Upper lobe of left lung (tissue), 6 donors: ENCODE data around the gene RERE. TPM values are rescaled to one million over a fixed set of nuclear protein-coding genes. Genes with fewer than 3 reads are reported as not detected.
"Not testable (repeated sequence)": the region's sequence is repeated elsewhere in the genome, so short reads cannot be mapped to it uniquely, and the experiment has no call there.

ENCODE experiments used
- ATAC-seq, 2 donors: fragments of 200-7000 bp; cut with Tn5 transposase; one replicate each; pipeline ENCODE4 v1.9.1; 2022; ENCODE audit warnings: mild to moderate bottlenecking in 2 of 2, moderate library complexity in 2 of 2; ENCODE audit not compliant: low FRiP score in 2 of 2
- DNase-seq, 2 donors: peaks; one replicate each; pipeline ENCODE4 v3.0.0-alpha.2; 2019 to 2020
- H3K27ac ChIP-seq, 4 donors: fragments of 200-600 bp; sonication (generic); one replicate each; pipeline ENCODE4 v1.5.1; 2016 to 2019
- H3K27me3 ChIP-seq, 4 donors: fragments of 200-600 bp; sonication (generic); one replicate each; pipeline ENCODE4 v1.5.1; 2017 to 2019
- H3K36me3 ChIP-seq, 4 donors: fragments of 200-600 bp; sonication (generic); one replicate each; pipeline ENCODE4 v1.5.1; 2016 to 2019
- H3K4me1 ChIP-seq, 4 donors: fragments of 200-600 bp; sonication (generic); one replicate each; pipeline ENCODE4 v1.5.1; 2018 to 2019
- H3K4me3 ChIP-seq, 4 donors: fragments of 200-600 bp; sonication (generic); one replicate each; pipeline ENCODE4 v1.5.1; 2017 to 2019; ENCODE audit warnings: mild to moderate bottlenecking in 2 of 4, moderate library complexity in 1 of 4
- H3K9me3 ChIP-seq, 4 donors: fragments of 200-600 bp; sonication (generic); one replicate each; pipeline ENCODE4 v1.5.1; 2018 to 2019
- CTCF ChIP-seq, 6 experiments: fragments of 450-650 bp in 4 of 6; fragments of 200-600 bp in 2 of 6; sonication (generic) in 2 of 6; IDR thresholded peaks; one replicate each; pipeline ENCODE4 v1.5.1; 2016 to 2019; ENCODE audit warnings: antibody characterized with exemption in 6 of 6
- EP300 ChIP-seq, 4 donors: sonication (generic); formaldehyde crosslinking; IDR thresholded peaks; one replicate each; pipeline ENCODE4 v1.5.1; 2017; ENCODE audit warnings: antibody characterized with exemption in 4 of 4, control low read depth in 2 of 4
- POLR2A ChIP-seq, 4 donors: fragments of 450-650 bp; IDR thresholded peaks; one replicate each; pipeline ENCODE4 v1.5.1; 2016 to 2017; ENCODE audit warnings: antibody characterized with exemption in 4 of 4, mild to moderate bottlenecking in 2 of 4
- POLR2AphosphoS5 ChIP-seq, 2 donors: sonication (generic); formaldehyde crosslinking; IDR thresholded peaks; one replicate each; pipeline ENCODE4 v1.5.1; 2017; ENCODE audit warnings: antibody characterized with exemption in 2 of 2
- WGBS, 2 donors: methylation state at CpG; one replicate each; pipeline ENCODE4 v1.1.5; 2017 to 2018; 5-methylcytosine and 5-hydroxymethylcytosine counted together
- total RNA-seq, 6 donors: library from RNA; depleted of rRNA in 4 of 6; stranded (reverse); fragments of >200 nt in 4 of 6; gene quantifications; one replicate each; pipeline versions ENCODE4 v1.1.0 to v1.2.1, GENCODE V29; 2016 to 2021
- donor health status: DM: no; HTN: no; CAD: no; lungs with moderate emphysema.
- donor health status: DM: no; HTN: yes; CAD: no; lungs with severe emphysema.

Gene RERE
- total RNA-seq, 6 donors from 2014 or later, result 75.5 to 222 (median 104) TPM

GRCh38 chr1:8822373-8823294, 5.2 kb upstream of the RERE start:
- Histone ChIP-seq H3K36me3 (no peaks in the 10 kb centered on the region), H3K27me3 (no peaks in the 10 kb centered on the region), H3K9me3 (no peaks in the 10 kb centered on the region), H3K4me1 (peaks cover 13 to 41% (median 26%) of the 10 kb centered on the region in 4 donors), H3K4me3 (no peak overlapping the region), H3K27ac (peak overlapping the region; percentile 13 to 53 (median 30))
- WGBS, 2 donors, result 57 to 63% methylated on average over 10 of the region's 10 CpGs
- DNase-seq (no peak), ATAC-seq (peak in 1 of 2 donors; percentile 68)
- no peak for TF ChIP-seq EP300 (IDR thresholded peaks at IDR 0.05)
- peak; percentile 34 to 41 for TF ChIP-seq POLR2AphosphoS5 (IDR thresholded peaks at IDR 0.05)

- Histone ChIP-seq H3K36me3 (no peaks in the 10 kb centered on the region), H3K27ac (no peak overlapping the region), H3K27me3 (no peaks in the 10 kb centered on the region), H3K9me3 (no peaks in the 10 kb centered on the region), H3K4me3 (no peak overlapping the region), H3K4me1 (peaks cover 19 to 46% (median 30%) of the 10 kb centered on the region in 4 donors)
- TF ChIP-seq POLR2AphosphoS5 (IDR thresholded peaks at IDR 0.05), result no peak
- 23 to 40% methylated on average over 2 of the region's 2 CpGs for WGBS, 2 donors
- no peak for ATAC-seq
- DNase-seq, result no peak
Observed at GRCh38 chr1:8821084-8821483, 3.6 kb upstream of the RERE start.

- H3K27me3 ChIP-seq, ATAC-seq, H3K36me3 ChIP-seq, H3K9me3 ChIP-seq: not testable (repeated sequence)
- Histone ChIP-seq H3K4me3 (peak overlapping the region in 2 of 4 donors; percentile 80 to 84), H3K27ac (peak overlapping the region; percentile 92 to 97 (median 94)), H3K4me1 (peaks cover 36 to 69% (median 48%) of the 10 kb centered on the region in 4 donors)
- DNase-seq, result peak in 1 of 2 donors; percentile 43
- 80 to 83% methylated on average over 13 of the region's 13 CpGs for WGBS, 2 donors
Observed at GRCh38 chr1:8818789-8819188, 1.3 kb upstream of the RERE start.

- no peaks in the 10 kb centered on the region for H3K27me3 ChIP-seq
- TF ChIP-seq CTCF (IDR thresholded peaks at IDR 0.05), result no peak
- no peak for TF ChIP-seq EP300 (IDR thresholded peaks at IDR 0.05)
- TF ChIP-seq POLR2AphosphoS5 (IDR thresholded peaks at IDR 0.05), result no peak
- no peak for TF ChIP-seq POLR2A (IDR thresholded peaks at IDR 0.05)
- ATAC-seq, result no peak
- peaks cover 41 to 69% (median 48%) of the 10 kb centered on the region in 4 donors for H3K4me1 ChIP-seq
- peak overlapping the region; percentile 92 to 97 (median 94) for H3K27ac ChIP-seq
- no peaks in the 10 kb centered on the region for H3K36me3 ChIP-seq
- 14 to 15% methylated on average over 3 to 4 of the region's 4 CpGs for WGBS, 2 donors
- DNase-seq, result peak in 1 of 2 donors; percentile 49
- H3K9me3 ChIP-seq, result no peaks in the 10 kb centered on the region
- H3K4me3 ChIP-seq, result peak overlapping the region; percentile 52 to 84 (median 71)
Observed at GRCh38 chr1:8818325-8818775, 910 bp upstream of the RERE start.

GRCh38 chr1:8816831-8817411, 519 bp downstream of the RERE start:
- peak overlapping the region; percentile 92 to 97 (median 94) for H3K27ac ChIP-seq
- peak overlapping the region; percentile 62 to 84 (median 80) for H3K4me3 ChIP-seq
- WGBS, 2 donors, result 0 to 1% methylated on average over 18 to 41 of the region's 41 CpGs
- TF ChIP-seq CTCF (IDR thresholded peaks at IDR 0.05), result no peak
- TF ChIP-seq POLR2A (IDR thresholded peaks at IDR 0.05), result peak in 1 of 4 donors; percentile 20
- TF ChIP-seq EP300 (IDR thresholded peaks at IDR 0.05), result no peak
- no peaks in the 10 kb centered on the region for H3K36me3 ChIP-seq
- no peaks in the 10 kb centered on the region for H3K27me3 ChIP-seq
- no peaks in the 10 kb centered on the region for H3K9me3 ChIP-seq
- DNase-seq, result peak; percentile 54 to 87
- H3K4me1 ChIP-seq, result peaks cover 36 to 66% (median 41%) of the 10 kb centered on the region in 4 donors
- peak; percentile 44 to 52 for ATAC-seq

GRCh38 chr1:8816264-8816663, 1.2 kb downstream of the RERE start:
- Histone ChIP-seq H3K9me3 (no peaks in the 10 kb centered on the region), H3K27me3 (no peaks in the 10 kb centered on the region), H3K4me3 (peak overlapping the region in 3 of 4 donors; percentile 62 to 84 (median 80)), H3K4me1 (peaks cover 31 to 61% (median 38%) of the 10 kb centered on the region in 4 donors), H3K36me3 (no peaks in the 10 kb centered on the region), H3K27ac (peak overlapping the region; percentile 92 to 97 (median 94))
- WGBS, 2 donors, result 3 to 7% methylated on average over 3 of the region's 3 CpGs
- DNase-seq (no peak), ATAC-seq (no peak)
- TF ChIP-seq POLR2A (IDR thresholded peaks at IDR 0.05), result no peak
- no peak for TF ChIP-seq POLR2AphosphoS5 (IDR thresholded peaks at IDR 0.05)
- TF ChIP-seq EP300 (IDR thresholded peaks at IDR 0.05), result no peak
- TF ChIP-seq CTCF (IDR thresholded peaks at IDR 0.05), result no peak
